ENCODE measurements around the gene SETSIP. TPM values are rescaled to one million over a fixed set of nuclear protein-coding genes. Genes with fewer than 3 reads are reported as not detected.

SETSIP gene
- total RNA-seq, 1 donor from 2014 or later = not detected

- no peak overlapping the region for H3K27ac Mint-ChIP-seq (ENCODE audit: unreplicated experiment)
- DNase-seq (ENCODE audit: low read depth, low spot score) = no peak
- TF ChIP-seq, protein P1, sequence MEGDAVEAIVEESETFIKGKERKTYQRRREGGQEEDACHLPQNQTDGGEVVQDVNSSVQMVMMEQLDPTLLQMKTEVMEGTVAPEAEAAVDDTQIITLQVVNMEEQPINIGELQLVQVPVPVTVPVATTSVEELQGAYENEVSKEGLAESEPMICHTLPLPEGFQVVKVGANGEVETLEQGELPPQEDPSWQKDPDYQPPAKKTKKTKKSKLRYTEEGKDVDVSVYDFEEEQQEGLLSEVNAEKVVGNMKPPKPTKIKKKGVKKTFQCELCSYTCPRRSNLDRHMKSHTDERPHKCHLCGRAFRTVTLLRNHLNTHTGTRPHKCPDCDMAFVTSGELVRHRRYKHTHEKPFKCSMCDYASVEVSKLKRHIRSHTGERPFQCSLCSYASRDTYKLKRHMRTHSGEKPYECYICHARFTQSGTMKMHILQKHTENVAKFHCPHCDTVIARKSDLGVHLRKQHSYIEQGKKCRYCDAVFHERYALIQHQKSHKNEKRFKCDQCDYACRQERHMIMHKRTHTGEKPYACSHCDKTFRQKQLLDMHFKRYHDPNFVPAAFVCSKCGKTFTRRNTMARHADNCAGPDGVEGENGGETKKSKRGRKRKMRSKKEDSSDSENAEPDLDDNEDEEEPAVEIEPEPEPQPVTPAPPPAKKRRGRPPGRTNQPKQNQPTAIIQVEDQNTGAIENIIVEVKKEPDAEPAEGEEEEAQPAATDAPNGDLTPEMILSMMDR (conservative IDR thresholded peaks at IDR 0.05) = no peak
- no peaks in the 10 kb centered on the region for H3K9me3 Mint-ChIP-seq
- H3K4me1 Mint-ChIP-seq = no peaks in the 10 kb centered on the region
- no peak overlapping the region for H3K4me3 Mint-ChIP-seq
- no peaks in the 10 kb centered on the region for H3K27me3 Mint-ChIP-seq (ENCODE audit: low read depth)
- no peaks in the 10 kb centered on the region for H3K36me3 Mint-ChIP-seq (ENCODE audit: low read depth)
Observed at GRCh38 chr1:92066321-92066720, 8.9 kb downstream of the SETSIP start.

GRCh38 chr1:92065042-92065441 is 10.2 kb downstream of the SETSIP start:
- Mint-ChIP-seq H3K9me3 (no peaks in the 10 kb centered on the region), H3K36me3 (ENCODE audit: low read depth) (no peaks in the 10 kb centered on the region), H3K27me3 (ENCODE audit: low read depth) (no peaks in the 10 kb centered on the region), H3K4me3 (no peak overlapping the region), H3K4me1 (no peaks in the 10 kb centered on the region), H3K27ac (ENCODE audit: unreplicated experiment) (no peak overlapping the region)
- no peak for DNase-seq (ENCODE audit: low read depth, low spot score)
- TF ChIP-seq, protein P1 (conservative IDR thresholded peaks at IDR 0.05) = no peak

DNA sequence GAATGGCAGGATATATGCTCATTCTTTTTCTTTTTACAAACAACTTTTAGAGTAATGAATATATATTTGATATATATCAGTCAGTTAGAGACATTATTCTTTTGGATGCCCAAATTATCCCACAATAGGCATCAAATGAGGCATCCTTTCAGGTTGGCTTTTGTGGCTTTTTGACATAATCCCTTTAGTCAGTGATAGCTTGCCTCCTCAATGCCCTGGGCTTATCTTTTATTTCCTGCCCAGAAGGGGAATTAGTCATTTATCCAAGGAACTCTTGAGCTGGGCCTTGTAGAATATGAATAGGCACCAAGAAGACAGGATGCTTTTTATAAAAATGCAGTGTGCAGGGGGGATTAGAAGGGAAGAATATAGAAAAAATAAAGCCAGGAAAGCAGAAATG is 23.3 kb downstream of the SETSIP start:
- no peaks in the 10 kb centered on the region for H3K9me3 Mint-ChIP-seq
- DNase-seq (ENCODE audit: low read depth, low spot score) = no peak
- H3K4me3 Mint-ChIP-seq = no peak overlapping the region
- TF ChIP-seq, protein P1 (conservative IDR thresholded peaks at IDR 0.05) = no peak
- no peak overlapping the region for H3K27ac Mint-ChIP-seq (ENCODE audit: unreplicated experiment)
- no peaks in the 10 kb centered on the region for H3K27me3 Mint-ChIP-seq (ENCODE audit: low read depth)
- H3K4me1 Mint-ChIP-seq = no peaks in the 10 kb centered on the region
- H3K36me3 Mint-ChIP-seq (ENCODE audit: low read depth) = no peaks in the 10 kb centered on the region

- Mint-ChIP-seq H3K27ac (ENCODE audit: unreplicated experiment) (no peak overlapping the region), H3K4me3 (no peak overlapping the region), H3K36me3 (ENCODE audit: low read depth) (no peaks in the 10 kb centered on the region), H3K9me3 (no peaks in the 10 kb centered on the region), H3K27me3 (ENCODE audit: low read depth) (no peaks in the 10 kb centered on the region), H3K4me1 (no peaks in the 10 kb centered on the region)
- TF ChIP-seq, protein P1 (conservative IDR thresholded peaks at IDR 0.05) = no peak
- no peak for DNase-seq (ENCODE audit: low read depth, low spot score)
Observed at GRCh38 chr1:92045766-92046495, 29.3 kb downstream of the SETSIP start.

DNA sequence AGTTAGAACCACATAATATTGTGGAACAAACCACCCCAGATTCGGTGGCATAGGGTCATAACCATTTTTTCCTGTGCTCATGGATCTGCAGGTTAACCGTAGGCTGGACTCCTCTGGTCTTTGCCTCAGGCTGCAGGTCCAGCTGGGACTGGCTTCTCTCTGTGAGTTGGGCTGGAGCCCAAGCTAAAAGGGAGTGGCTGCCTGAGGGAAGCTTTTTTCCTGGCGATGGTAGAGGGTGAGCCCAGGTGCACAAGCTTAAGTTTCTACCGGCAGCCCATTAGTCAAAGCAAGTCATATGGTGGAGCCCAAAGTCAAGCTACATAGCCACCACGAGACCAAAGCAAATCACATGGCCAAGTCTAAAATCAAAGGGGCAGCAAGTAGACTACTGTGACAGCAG is 31.6 kb downstream of the SETSIP start:
- DNase-seq (ENCODE audit: low read depth, low spot score) = no peak
- no peak overlapping the region for H3K4me3 Mint-ChIP-seq

More for the DNA sequence above, 31.6 kb downstream of the SETSIP start:
- Mint-ChIP-seq H3K9me3 (no peaks in the 10 kb centered on the region), H3K27ac (ENCODE audit: unreplicated experiment) (no peak overlapping the region), H3K27me3 (ENCODE audit: low read depth) (no peaks in the 10 kb centered on the region), H3K4me1 (no peaks in the 10 kb centered on the region), H3K36me3 (ENCODE audit: low read depth) (no peaks in the 10 kb centered on the region)
- TF ChIP-seq, protein P1 (conservative IDR thresholded peaks at IDR 0.05) = no peak

All from neural crest cell (in vitro differentiated cells).